Left colon (tissue), 2 donors: ENCODE data around the gene HECW1. TPM values are rescaled to one million over a fixed set of nuclear protein-coding genes. Genes with fewer than 3 reads are reported as not detected.
A peak's percentile ranks its signal among the peaks of the same experiment; 100 is the strongest.
"Not testable (repeated sequence)": the region's sequence is repeated elsewhere in the genome, so short reads cannot be mapped to it uniquely, and the experiment has no call there.

Source experiments
- ATAC-seq: fragments of 200-7000 bp; cut with Tn5 transposase; one replicate; pipeline ENCODE4 v1.9.1; 2020; ENCODE audit warnings: mild to moderate bottlenecking, moderate library complexity
- DNase-seq, 2 donors: peaks; one replicate each; pipeline ENCODE4 v3.0.0-alpha.2; 2020
- intact Hi-C, 2 donors: fragments of 100-400 bp; cut with DNase I in 1 of 2; cut with micrococcal nuclease in 1 of 2; formaldehyde crosslinking; loops; one replicate each; pipeline versions ENCODE4 v1.11.2 to v1.14.0; 2022; cut with DNase I, micrococcal nuclease
- long read RNA-seq: library from polyadenylated mRNA; unstranded; transcript quantifications from one replicate; pipeline ENCODE4 v2.0.0, GENCODE V29; 2021
- total RNA-seq, 2 donors: library from RNA; stranded (reverse); fragmentation: NEBNext Ultra II Directional; extraction: Animal tissue kit (Norgen Biotek cat#: 25700); gene quantifications; one replicate each; pipeline ENCODE4 v1.2.1, GENCODE V29; 2021
- donor health status: DM: no; HTN: no; CAD: no.
- donor health status: DM: yes; HTN: yes; CAD: no.

The HECW1 gene
- total RNA-seq, result under 1 TPM; 0.58 to 0.89 TPM
- long read RNA-seq, result 0 reads

DNA sequence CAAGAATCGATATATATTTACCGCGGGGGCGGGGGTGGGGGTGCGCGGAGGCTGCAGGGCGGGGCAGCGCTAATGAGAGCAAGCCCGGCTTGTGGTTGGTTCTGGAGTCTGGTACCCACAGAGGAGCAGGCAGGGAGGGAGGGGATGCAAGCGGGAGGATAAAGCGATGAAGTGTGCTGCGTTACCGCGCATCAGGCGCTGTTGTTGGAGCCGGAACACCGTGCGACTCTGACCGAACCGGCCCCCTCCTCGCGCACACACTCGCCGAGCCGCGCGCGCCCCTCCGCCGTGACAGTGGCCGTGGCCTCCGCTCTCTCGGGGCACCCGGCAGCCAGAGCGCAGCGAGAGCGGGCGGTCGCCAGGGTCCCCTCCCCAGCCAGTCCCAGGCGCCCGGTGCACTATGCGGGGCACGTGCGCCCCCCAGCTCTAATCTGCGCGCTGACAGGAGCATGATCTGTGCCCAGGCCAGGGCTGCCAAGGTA lies at the start of gene HECW1:
Gene HECW1, plus strand, starts transcription at position 189 of the 482 bp plus-strand sequence. CDS start 131,259 bp downstream, outside the sequence.
- ATAC-seq, result no peak
- intact Hi-C loops, result no loop called here
- DNase-seq, result no peak

DNA sequence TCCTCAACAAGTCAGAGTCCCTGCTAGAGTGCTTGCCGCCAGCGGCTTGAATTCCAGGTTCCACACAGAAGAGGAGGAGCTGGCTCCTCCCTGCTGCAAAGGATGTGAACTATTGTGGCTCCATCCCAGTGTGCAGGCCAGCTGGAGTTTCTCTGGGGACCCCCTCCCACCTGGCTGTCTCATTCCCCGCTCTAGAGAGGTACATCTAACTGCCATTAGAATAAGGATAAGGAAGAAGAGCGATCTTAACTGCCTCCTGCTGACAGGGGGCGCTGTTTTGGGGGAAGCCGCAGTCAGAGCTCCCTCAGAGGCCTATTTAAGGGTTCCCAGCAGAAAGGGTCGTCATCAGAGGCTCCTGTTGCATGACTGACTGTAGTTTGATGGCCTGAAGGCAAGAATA lies 40.8 kb upstream of the HECW1 start:
- intact Hi-C loops, result no loop called here
- ATAC-seq (no peak), DNase-seq (no peak)

DNA sequence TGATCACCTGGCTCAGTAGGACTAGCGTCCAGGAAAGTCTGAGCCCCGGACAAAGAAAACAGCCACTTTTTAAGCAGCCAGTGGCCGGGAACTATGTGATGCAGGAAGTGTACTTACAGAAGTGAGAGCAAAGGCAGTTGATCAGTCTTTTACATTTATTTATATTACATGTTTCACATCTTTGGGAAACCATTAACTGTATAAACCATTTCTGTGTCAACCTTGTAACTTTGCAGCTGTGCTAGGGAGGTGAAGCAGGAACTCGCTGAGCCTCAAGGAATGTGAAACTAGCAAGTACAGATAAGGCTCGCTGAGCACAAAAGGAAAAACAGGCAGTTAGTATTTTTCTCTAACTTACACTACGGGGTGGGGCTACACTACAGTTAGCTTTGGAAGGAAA lies 39.9 kb upstream of the HECW1 start:
- DNase-seq (no peak), ATAC-seq (no peak)
- intact Hi-C loops, result no loop called here

DNA sequence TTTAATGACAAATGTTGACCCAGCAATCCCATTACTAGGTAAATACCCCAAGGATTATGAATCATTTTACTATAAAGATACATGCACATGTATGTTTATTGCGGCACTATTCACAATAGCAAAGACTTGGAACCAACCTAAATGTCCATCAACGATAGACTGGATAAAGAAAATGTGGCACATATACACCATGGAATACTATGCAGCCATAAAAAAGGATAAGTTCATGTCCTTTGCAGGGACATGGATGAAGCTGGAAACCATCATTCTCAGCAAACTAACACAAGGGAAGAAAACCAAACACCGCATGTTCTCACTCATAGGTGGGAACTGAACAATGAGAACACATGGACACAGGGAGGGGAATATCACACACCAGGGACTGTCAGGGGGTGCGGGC lies 38.6 kb upstream of the HECW1 start:
- intact Hi-C loops, DNase-seq, ATAC-seq: not testable (repeated sequence)

DNA sequence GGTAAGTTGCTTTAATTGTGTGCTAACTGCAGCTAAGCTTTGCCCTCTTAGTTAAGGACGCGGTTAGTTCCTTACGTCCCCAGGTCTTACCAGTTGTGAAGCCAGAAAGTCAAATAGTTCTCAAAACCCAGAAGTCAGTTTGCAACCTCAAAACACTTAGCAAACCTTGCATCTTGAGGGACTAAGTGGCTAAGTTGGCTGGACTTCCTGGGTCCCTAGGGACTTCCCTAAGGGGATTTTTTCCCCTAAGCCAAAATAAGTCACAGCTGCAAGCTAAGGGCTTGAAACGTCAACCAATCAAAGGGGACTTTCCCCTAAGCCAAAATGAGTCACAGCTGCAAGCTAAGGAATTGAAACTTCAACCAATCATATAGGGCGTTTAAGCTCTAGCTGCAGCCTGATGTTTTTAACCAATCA lies 36.2 kb upstream of the HECW1 start:
- no peak for DNase-seq
- ATAC-seq, result no peak
- intact Hi-C loops, result no loop called here

DNA sequence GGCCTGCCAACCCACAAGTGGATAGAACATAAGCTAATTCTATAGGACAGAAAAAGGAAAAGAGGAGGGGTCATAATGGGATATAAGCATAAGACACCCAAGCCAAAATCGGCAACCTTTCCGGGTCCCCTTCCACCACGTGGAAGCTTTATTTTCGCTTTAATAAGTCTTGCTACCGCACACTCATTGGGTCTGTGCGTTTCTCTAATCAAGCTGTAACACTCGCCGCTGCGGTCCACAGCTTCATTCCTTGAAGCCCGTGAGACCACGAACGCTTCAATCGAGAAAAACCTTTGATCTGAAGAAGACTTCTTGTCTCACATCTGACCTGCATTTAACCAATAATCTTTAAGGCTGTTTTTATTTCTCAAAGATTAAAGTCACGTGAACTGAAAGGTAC lies 35.8 kb upstream of the HECW1 start:
- DNase-seq (no peak), ATAC-seq (no peak)
- intact Hi-C loops, result no loop called here

DNA sequence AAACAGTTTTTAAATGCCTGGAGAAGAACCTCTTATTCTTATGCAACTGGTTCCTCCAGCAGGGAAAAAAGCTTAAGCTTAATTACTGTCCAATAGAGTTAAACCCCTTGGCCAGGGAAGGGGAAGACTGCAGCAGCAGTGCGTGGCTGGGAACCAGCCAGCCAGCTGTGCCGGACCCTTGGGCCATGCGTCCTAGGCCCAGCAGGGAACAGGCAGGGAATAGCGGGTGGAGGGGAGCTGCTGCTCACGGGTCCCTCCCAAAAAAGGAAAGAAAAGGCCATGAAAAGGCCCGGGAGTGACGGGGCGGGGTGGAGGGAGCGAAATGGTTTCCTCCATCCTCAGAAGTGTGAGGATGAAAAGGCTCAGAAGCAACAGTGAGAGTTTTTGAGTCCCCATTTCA lies 35.2 kb upstream of the HECW1 start:
- DNase-seq (no peak), ATAC-seq (no peak)
- intact Hi-C loops, result no loop called here

DNA sequence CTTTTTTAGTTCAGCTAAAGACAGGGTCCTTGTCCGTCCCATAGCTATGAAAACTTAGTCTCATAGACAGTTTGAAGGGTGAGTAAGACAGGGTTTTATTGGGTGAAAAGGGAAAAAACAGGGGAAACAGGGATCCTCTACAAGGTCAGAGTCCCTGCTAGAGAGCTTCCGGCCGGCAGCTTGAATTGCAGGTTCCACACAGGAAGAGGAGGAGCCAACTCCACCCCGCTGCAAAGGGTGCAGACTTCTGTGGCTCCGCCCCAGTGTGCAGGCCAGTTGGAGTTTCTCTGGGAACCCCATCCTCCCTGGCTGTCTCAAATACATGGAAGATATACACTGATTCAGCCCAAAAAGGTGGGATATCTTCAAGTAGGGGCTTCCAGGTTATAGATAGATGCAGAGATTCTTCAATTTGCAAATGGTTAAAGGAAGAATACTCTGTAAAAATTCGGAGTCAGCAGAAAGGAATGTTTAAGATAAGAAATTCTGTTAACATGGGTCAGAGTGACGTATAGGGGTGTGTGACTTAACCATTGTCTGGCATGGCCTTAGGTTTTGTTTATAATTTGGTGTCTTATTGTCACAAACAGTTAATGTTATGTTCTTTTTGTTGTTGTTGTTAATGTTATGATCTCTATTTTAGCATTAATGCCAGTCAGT lies 34.6 kb upstream of the HECW1 start:
- DNase-seq (no peak), ATAC-seq (no peak)
- intact Hi-C loops, result no loop called here

DNA sequence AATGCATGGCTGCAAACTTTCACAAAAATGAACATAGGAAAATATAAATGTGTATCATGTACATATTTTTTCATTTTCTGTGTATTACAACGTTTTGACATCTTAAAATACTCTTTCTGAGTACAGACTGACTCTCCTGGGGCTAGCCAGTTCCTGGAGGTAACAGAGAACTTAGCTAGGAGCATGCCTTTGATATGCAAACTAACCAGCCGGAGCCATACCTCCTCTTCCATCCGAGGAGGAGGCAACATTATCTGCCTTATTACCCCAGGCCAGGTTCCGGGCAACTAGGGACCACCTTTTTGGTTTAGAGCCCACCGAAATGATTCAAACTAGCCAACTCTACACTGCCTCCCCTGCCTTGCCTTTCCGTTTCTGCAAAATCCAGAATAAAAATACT lies 33.7 kb upstream of the HECW1 start:
- DNase-seq, result no peak

DNA sequence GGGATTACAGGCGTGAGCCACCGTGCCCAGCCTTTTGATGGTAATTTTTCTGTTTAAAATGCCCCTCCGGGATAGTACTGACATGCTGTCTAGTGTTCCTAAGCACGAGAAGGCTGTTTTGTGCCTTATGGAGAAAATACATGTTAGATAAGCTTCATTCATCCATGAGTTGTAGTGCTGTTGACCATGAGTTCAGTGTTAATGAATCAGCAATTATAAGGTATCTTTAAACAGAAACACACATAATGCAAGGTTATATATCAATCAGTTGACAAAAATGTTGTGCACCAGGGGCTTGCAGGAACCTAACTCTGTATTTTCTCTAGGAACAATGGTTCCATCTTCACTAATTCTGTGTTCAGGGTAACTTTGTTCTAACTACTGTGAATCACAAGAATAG lies 30.8 kb upstream of the HECW1 start:
- no peak for ATAC-seq
- DNase-seq, result no peak
- intact Hi-C loops, result no loop called here

More for the DNA sequence above, 33.7 kb upstream of the HECW1 start:
- ATAC-seq, result no peak
- intact Hi-C loops, result no loop called here

DNA sequence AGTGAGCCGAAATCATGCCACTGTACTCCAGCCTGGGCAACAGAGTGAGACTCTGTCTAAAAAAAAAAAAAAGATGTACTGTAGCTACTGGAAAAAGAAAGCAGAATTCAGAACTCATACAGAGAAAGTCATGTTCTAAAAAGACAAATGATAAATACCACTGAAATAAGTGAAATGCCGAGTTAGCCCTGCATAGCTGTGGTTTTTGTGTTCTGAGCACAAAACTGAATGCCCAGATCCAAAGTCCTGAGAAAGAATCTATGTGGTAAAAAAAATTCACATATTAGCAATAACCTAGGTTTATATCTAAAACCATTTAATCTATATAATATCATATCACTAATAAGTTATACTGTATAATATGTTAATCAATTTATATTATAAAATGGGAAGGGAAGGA lies 29.3 kb upstream of the HECW1 start:
- intact Hi-C loops, result no loop called here
- ATAC-seq, result no peak
- no peak for DNase-seq

DNA sequence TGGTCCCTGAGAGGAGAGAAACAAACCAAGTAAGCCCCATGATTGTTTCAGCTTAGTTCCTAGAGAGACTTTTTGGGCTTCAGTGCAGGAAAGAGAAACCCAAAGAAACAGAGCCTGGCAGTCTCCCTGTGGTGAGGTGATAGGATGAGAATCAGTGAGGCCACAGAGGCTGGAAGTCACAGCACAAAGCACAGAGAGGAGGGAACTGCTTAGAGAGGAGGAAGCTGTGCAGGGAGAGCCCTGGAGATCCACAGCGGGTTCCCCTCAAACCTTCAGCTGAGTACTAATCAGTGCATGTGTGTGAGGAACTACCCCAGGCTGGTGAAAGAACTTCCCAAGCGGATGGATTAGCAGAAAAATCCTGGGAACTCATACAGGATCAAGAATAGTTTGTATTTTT lies 27.4 kb upstream of the HECW1 start:
- intact Hi-C loops, result no loop called here
- ATAC-seq (no peak), DNase-seq (no peak)

DNA sequence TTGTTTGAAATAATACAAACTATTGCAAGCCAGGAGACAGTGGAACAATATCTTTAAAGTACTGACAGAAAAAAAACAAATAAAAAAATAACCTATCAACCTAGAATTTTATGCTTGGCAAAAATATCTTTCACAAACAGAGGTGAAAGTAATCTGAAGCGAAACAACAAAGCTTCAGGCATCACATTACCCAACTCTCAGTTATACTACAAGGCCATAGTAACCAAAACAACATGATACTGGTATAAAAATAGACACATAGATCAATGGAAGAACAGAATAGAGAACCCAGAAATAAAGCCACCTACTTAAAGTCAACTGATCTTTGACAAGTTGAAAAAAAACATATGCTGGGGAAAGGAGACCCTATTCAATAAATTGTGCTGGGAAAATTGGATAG lies 26.5 kb upstream of the HECW1 start:
- DNase-seq, result no peak
- ATAC-seq, result no peak
- intact Hi-C loops, result no loop called here

DNA sequence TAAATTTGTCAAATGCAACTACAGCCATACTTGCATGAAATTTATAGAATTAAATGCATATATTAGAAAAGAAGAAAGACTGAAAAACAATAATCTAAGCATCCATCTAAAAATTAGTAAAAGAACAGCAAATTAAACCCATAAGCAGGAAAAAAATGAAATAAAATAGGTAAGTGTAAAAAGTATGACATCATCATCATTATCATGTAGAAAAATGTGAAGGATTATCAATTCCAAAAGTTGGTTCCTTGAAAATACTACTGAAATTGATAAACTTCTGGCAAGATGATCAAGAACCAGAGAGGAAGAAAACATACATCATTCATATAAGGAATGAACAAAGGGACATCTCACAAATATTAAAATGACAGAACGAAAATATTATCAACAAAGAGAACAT lies 19.6 kb upstream of the HECW1 start:
- DNase-seq (no peak), ATAC-seq (no peak)
- intact Hi-C loops, result no loop called here

DNA sequence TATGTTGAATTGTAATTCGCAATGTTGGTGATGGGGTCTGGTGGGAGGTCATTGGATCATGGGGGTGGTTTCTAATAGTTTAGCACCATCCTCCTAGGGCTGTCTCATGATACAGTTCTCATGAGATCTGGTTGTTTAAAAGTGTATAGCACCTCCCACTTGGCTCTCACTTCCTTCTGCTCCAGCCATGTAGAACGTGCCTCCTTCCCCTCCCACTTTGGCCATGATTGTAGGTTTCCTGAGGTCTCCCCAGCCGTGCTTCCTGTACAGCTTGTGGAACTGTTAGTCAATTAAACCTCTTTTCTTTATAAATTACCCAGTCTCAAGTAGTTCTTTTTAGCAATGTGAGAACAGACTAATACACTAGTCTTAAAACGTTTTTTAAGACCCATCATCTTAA lies 15.6 kb upstream of the HECW1 start:
- ATAC-seq (no peak), DNase-seq (no peak)
- intact Hi-C loops, result no loop called here

DNA sequence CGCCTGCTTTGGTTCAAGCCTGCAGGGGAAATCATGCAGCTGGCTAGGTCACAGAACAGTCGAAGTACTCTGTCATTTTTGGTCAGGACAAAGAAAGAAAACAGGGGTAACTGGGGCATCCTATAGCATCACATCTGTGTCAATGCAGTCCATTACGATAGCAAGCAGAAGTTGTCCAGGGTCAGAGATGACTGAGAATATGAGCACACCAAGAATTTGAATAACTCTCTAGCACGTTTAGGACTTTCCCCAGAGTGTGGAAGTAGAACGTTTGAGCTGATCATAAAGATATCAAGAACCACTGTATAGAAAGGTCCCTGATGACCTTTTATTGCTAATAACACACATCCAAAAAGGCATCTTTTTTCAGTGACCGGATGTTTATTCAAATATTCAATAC lies 12.7 kb upstream of the HECW1 start:
- ATAC-seq (no peak), DNase-seq (no peak)
- intact Hi-C loops, result no loop called here

DNA sequence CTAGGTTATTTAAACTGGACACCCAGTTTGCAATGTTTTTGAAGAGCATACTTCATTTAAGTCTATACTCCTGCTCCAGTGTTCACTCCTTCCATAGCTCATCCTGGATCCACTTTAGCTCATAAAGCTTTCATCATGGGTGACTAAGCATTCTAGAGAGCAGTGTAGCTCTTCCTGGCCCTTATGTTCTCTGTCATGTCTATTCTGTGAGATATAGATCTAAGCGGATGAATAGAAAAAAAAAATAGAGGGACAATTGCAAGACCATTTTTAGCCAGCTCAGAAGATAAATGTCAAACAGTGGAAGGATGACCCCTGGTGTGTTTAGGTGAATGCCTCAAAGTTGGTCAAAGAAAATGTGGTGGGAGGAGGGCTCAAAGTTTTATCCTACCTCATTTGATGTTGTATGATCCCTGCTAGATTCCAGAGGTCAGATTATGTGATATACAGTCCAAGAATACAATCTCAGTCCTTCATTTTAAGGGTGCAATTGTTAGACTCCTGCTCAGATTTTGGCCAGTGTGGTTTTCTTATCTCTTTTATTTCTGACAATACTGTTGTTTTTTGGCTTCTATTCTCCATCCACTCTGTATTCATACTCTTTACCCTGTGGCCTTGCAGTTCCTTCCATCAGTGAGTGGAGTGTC lies 7.5 kb upstream of the HECW1 start:
- ATAC-seq (no peak), DNase-seq (no peak)
- intact Hi-C loops, result no loop called here

DNA sequence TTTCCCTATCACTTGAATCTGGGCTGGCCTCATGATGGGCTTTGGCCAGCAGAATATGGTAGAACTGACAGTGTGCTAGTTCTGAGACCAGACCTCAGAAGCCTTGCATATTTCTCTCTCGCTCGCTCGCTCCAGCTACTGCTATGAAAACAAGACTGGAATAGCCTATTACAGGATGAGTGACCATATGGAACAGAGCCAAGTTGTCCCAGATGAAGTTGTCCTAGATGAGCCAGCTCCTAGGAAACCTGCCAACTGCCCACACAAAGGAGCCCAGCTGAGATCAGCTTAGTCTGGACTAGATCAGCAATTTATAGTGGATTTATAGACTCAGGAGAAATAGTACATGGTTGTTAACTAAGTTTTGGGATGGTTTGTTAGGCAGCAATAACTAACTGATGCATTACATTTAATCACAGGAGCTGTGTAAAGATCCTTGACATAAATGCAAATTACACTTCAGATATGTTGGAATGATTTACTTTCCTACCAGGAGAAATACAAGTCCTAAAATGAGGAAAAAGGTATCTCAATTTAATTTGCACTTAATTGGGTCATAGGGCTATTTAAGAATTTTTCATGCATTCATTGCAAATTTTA lies 6.8 kb upstream of the HECW1 start:
- no peak for DNase-seq
- no peak for ATAC-seq

DNA sequence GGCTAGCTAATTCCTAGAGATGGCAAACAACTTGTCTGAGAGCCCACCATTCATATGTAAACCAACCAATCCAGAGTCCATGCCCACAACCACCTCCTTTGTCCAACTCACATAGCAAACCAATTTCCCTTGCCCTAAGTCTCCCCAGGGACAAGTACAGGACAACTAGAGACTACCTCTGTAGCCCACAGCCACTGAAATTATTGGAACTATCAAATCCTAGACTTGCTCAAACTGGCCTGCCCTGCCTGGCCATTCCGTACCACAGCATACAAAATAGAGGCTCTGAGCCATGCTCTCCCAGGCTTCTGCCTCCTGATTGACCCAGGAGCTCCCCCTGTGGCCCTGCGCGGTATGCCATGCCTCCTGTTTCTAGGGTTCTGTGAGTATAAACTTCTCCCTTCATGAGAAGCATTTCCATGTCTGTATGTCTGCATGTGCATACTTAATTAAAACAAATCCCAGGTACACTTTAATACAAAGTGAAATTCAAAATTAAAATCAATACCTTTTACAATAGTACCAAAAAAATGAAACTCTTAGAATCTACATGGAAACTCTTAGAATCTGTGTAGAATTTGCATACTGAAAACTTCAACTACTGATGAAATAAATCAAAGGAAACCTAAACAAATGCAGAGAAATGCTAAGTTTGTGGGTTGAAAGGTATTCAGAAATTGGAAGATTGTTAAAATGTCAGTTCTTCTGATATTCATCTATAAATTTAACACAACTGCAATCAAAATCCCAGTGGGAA lies 4.0 kb upstream of the HECW1 start:
- intact Hi-C loops, result no loop called here
- ATAC-seq (peak; percentile 76), DNase-seq (peak in 1 of 2 donors; percentile 68)

More for the DNA sequence above, 6.8 kb upstream of the HECW1 start:
- intact Hi-C loops, result no loop called here
